Astrocyte (in vitro differentiated cells and primary cell): ENCODE measurements around the gene HLCS. TPM values are rescaled to one million over a fixed set of nuclear protein-coding genes. Genes with fewer than 3 reads are reported as not detected.

Source experiments
- DNase-seq: peaks from one replicate; pipeline ENCODE4 v3.0.0-alpha.2; 2010; ENCODE audit warnings: low read depth
- FAIRE-seq: peaks from 2 replicates; lab custom pipeline; 2011; peaks lifted over from hg19 to GRCh38; lab: Jason Lieb, UNC
- H2AFZ ChIP-seq: 2 replicates; pipeline ENCODE4 v1.6.0; 2012; ENCODE audit warnings: low read depth, low read length, inconsistent platforms
- H3K27ac ChIP-seq: 2 replicates; pipeline ENCODE4 v1.5.1; 2011; ENCODE audit warnings: low read depth, low read length, inconsistent platforms
- H3K27me3 ChIP-seq: 2 replicates; pipeline ENCODE4 v1.6.0; 2011; ENCODE audit warnings: low read length, inconsistent platforms; ENCODE audit not compliant: insufficient read depth
- H3K36me3 ChIP-seq: 2 replicates; pipeline ENCODE4 v1.5.1; 2011; ENCODE audit warnings: low read length, inconsistent platforms; ENCODE audit not compliant: insufficient read depth
- H3K4me1 ChIP-seq: 2 replicates; pipeline ENCODE4 v1.5.1; 2011; ENCODE audit warnings: low read length, inconsistent platforms; ENCODE audit not compliant: insufficient read depth
- H3K4me2 ChIP-seq: 2 replicates; pipeline ENCODE4 v1.6.0; 2012; ENCODE audit warnings: low read length, inconsistent platforms
- H3K4me3 ChIP-seq: 2 replicates; pipeline ENCODE4 v1.5.1; 2011; ENCODE audit warnings: low read depth, mild to moderate bottlenecking, low read length, inconsistent platforms; ENCODE audit not compliant: insufficient read depth
- H3K79me2 ChIP-seq: 2 replicates; pipeline ENCODE4 v1.6.0; 2012; ENCODE audit warnings: mild to moderate bottlenecking, low read length, inconsistent platforms; ENCODE audit not compliant: insufficient read depth
- H3K9ac ChIP-seq: 2 replicates; pipeline ENCODE4 v1.6.0; 2012; ENCODE audit warnings: mild to moderate bottlenecking, low read length, inconsistent platforms
- H3K9me3 ChIP-seq: 2 replicates; pipeline ENCODE4 v1.5.1; 2012; ENCODE audit warnings: low read depth, mild to moderate bottlenecking, low read length, inconsistent platforms; ENCODE audit not compliant: insufficient read depth
- H4K20me1 ChIP-seq: 2 replicates; pipeline ENCODE4 v1.6.0; 2012; ENCODE audit warnings: low read length, inconsistent platforms; ENCODE audit not compliant: insufficient read depth
- H3K27ac Mint-ChIP-seq: one replicate; pipeline ENCODE4 v1.8.0; 2021; ENCODE audit warnings: mild to moderate bottlenecking, mixed read lengths; ENCODE audit not compliant: unreplicated experiment
- H3K27me3 Mint-ChIP-seq: one replicate; pipeline ENCODE4 v1.8.0; 2021; ENCODE audit warnings: low read depth, mixed read lengths; ENCODE audit not compliant: unreplicated experiment
- H3K36me3 Mint-ChIP-seq: one replicate; pipeline ENCODE4 v1.8.0; 2021; ENCODE audit warnings: low read depth, mixed read lengths; ENCODE audit not compliant: unreplicated experiment
- H3K4me1 Mint-ChIP-seq: one replicate; pipeline ENCODE4 v1.8.0; 2021; ENCODE audit warnings: low read depth, mixed read lengths; ENCODE audit not compliant: unreplicated experiment
- H3K4me3 Mint-ChIP-seq: one replicate; pipeline ENCODE4 v1.8.0; 2021; ENCODE audit warnings: mild to moderate bottlenecking, moderate library complexity, mixed read lengths; ENCODE audit not compliant: unreplicated experiment
- H3K9me3 Mint-ChIP-seq: one replicate; pipeline ENCODE4 v1.8.0; 2021; ENCODE audit warnings: mild to moderate bottlenecking, mixed read lengths; ENCODE audit not compliant: unreplicated experiment
- CTCF ChIP-seq: IDR thresholded peaks from 2 replicates; pipeline ENCODE4 v1.5.1; 2011; ENCODE audit warnings: low read depth, mild to moderate bottlenecking, inconsistent platforms, low read length, moderate library complexity; ENCODE audit not compliant: insufficient read depth
- EZH2 ChIP-seq: IDR thresholded peaks from 2 replicates; pipeline ENCODE4 v1.6.1; 2012; ENCODE audit warnings: mild to moderate bottlenecking, low read length, inconsistent platforms; ENCODE audit not compliant: insufficient read depth
- total RNA-seq: library from RNA; stranded (reverse); gene quantifications from 2 replicates; pipeline ENCODE4 v1.2.1, GENCODE V29; 2021

Gene HLCS
- total RNA-seq, 1 donor from 2014 or later: 20.9 TPM

DNA sequence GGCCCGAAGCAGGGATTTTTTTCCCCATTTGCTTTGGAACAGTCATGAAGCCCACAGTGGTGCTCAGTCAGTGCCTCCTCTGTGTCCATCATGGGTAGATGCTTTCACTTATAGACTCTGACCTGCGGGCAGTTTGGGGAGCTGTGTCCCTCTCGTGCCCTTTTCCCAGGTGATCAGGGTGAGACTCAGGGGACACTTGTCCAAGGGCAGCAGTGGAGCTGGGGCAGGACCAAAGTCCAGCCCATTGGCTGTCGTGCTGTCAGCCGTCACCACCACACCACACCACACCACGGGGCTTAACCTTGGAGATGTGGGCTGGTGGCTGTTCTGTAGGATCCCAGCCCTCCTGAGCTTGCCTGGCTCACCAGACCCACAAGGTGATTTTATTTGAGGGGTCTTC lies 232.6 kb downstream of the HLCS start:
- Histone ChIP-seq H3K4me3 (no peak overlapping the region), H3K4me1 (no peaks in the 10 kb centered on the region), H3K79me2 (no peaks in the 10 kb centered on the region), H3K27me3 (peaks cover 21% of the 10 kb centered on the region), H4K20me1 (no peaks in the 10 kb centered on the region), H3K9me3 (no peaks in the 10 kb centered on the region), H3K9ac (no peak overlapping the region), H2AFZ (no peak overlapping the region), H3K36me3 (peaks cover 2% of the 10 kb centered on the region), H3K27ac (no peak overlapping the region), H3K4me2 (no peak overlapping the region)
- Mint-ChIP-seq H3K9me3 (peaks cover 4% of the 10 kb centered on the region), H3K27ac (no peak overlapping the region), H3K36me3 (peaks cover 14% of the 10 kb centered on the region), H3K4me3 (no peak overlapping the region), H3K4me1 (peaks cover 4% of the 10 kb centered on the region), H3K27me3 (peaks cover 32% of the 10 kb centered on the region)
- TF ChIP-seq CTCF: no peak
- TF ChIP-seq EZH2: no peak
- FAIRE-seq (no peak), DNase-seq (no peak)

- Mint-ChIP-seq H3K36me3 (peaks cover 13% of the 10 kb centered on the region), H3K9me3 (peaks cover 4% of the 10 kb centered on the region), H3K4me3 (no peak overlapping the region), H3K27me3 (peaks cover 32% of the 10 kb centered on the region), H3K4me1 (peaks cover 4% of the 10 kb centered on the region), H3K27ac (no peak overlapping the region)
- DNase-seq (no peak), FAIRE-seq (no peak)
- H3K9me3 ChIP-seq: no peaks in the 10 kb centered on the region
- peaks cover 19% of the 10 kb centered on the region for H3K27me3 ChIP-seq
- H4K20me1 ChIP-seq: no peaks in the 10 kb centered on the region
- no peak overlapping the region for H3K27ac ChIP-seq
- H3K79me2 ChIP-seq: no peaks in the 10 kb centered on the region
- no peak overlapping the region for H3K4me3 ChIP-seq
- no peak overlapping the region for H3K4me2 ChIP-seq
- no peak overlapping the region for H3K9ac ChIP-seq
- H2AFZ ChIP-seq: no peak overlapping the region
- no peaks in the 10 kb centered on the region for H3K4me1 ChIP-seq
- H3K36me3 ChIP-seq: peaks cover 2% of the 10 kb centered on the region
- TF ChIP-seq CTCF (no peak), EZH2 (no peak)
These were observed 233.7 kb downstream of the HLCS start for GRCh38 chr21:36732761-36733160.

DNA sequence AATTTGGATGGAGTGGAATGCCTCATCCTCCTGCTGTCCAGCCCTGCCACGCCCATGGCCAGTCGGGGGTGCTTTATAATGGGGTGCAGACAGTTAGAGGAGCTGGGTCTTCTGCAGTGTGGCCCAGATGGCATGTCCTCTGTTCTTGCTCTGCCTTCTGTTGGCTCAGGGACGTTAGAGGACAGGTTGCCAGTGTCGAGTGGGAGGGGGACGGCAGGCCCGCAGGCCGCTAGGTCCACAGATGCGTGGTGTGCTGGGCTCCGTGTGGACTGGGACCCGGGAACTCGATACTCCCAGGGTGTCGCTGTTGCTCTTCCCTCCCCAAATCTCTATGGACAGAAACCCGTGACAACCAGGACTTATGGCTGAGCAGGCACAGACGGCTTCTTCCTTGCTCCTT lies 234.3 kb downstream of the HLCS start:
- no peak for DNase-seq
- Histone ChIP-seq H3K9me3 (no peaks in the 10 kb centered on the region), H3K4me2 (no peak overlapping the region), H3K27me3 (peaks cover 23% of the 10 kb centered on the region), H3K27ac (no peak overlapping the region), H2AFZ (no peak overlapping the region), H3K4me1 (no peaks in the 10 kb centered on the region), H3K36me3 (no peaks in the 10 kb centered on the region), H4K20me1 (no peaks in the 10 kb centered on the region), H3K4me3 (no peak overlapping the region), H3K9ac (no peak overlapping the region), H3K79me2 (no peaks in the 10 kb centered on the region)
- FAIRE-seq: no peak
- peaks cover 4% of the 10 kb centered on the region for H3K9me3 Mint-ChIP-seq
- peaks cover 4% of the 10 kb centered on the region for H3K4me1 Mint-ChIP-seq
- H3K4me3 Mint-ChIP-seq: no peak overlapping the region
- H3K27me3 Mint-ChIP-seq: peaks cover 37% of the 10 kb centered on the region
- peaks cover 17% of the 10 kb centered on the region for H3K36me3 Mint-ChIP-seq
- no peak overlapping the region for H3K27ac Mint-ChIP-seq
- TF ChIP-seq EZH2 (no peak), CTCF (no peak)
